ENCODE results near the gene PMVK. TPM values are rescaled to one million over a fixed set of nuclear protein-coding genes. Genes with fewer than 3 reads are reported as not detected.

The PMVK gene
- total RNA-seq, 1 experiment from 2014 or later: 24.0 TPM

DNA sequence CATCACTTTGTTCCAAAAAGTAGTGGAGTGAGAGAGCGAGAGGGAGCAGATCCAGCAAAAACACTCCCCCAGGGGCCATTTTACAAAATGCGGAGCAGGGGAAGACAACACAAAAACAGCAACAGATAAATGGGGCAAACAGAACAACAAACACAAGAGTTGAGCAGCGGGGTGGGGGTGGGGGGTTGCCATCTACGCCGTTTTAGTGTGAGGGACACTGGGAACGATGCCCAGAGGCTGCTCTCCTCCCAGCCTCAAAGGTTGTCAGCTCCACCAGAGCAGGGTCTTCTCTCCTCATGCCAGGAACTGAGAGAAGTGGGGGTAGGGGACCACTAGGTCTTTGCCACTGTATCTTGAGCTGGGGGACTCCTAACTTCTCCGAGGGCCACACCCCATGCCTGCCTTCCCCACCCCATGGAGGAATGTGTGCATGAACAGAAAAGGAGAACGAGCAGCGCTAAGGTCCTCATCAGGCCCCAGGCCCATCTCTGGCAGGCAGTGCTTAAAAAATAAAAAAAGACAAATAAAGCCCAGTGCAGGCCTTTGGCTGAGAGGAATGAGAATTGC lies 20.7 kb upstream of the PMVK start:
- intact Hi-C loops (cut with micrococcal nuclease): no loop called here
- POLR2A ChIA-PET: interaction anchor here (2.4 kb wide), 1 partner anchor 13 kb away, joined by 10 read pairs; the partner anchor contains the start of gene SHC1
- Histone ChIP-seq H3K9me3 (ENCODE audit: control insufficient read depth in 1 of 2, insufficient read depth in 1 of 2, low read depth in 1 of 2, low read length in 2 of 2) (no peaks in the 10 kb centered on the region), H3K4me3 (replicated peaks in 1 of 2; ENCODE audit: low read depth in 1 of 2, low read length in 2 of 2) (no peak overlapping the region), H3K27me3 (ENCODE audit: insufficient read depth, low read length) (no peaks in the 10 kb centered on the region), H3K4me2 (ENCODE audit: low read length) (no peak overlapping the region), H3K27ac (ENCODE audit: low read depth, low read length) (no peak overlapping the region), H3K4me1 (ENCODE audit: control insufficient read depth in 1 of 2, insufficient read depth in 2 of 2, low read length in 2 of 2) (peaks cover 18 to 43% of the 10 kb centered on the region in 2 experiments), H3K79me2 (ENCODE audit: insufficient read depth, low read length) (peaks cover 14% of the 10 kb centered on the region), H3K9ac (ENCODE audit: low read length) (no peak overlapping the region), H3K36me3 (ENCODE audit: control insufficient read depth in 1 of 2, insufficient read depth in 2 of 2, low read length in 2 of 2) (peaks cover 3 to 13% of the 10 kb centered on the region in 2 experiments; a peak in 2 of 4 replicates), H3K9me2 (ENCODE audit: insufficient read depth) (no peaks in the 10 kb centered on the region), H4K20me1 (ENCODE audit: insufficient read depth) (no peaks in the 10 kb centered on the region), H2AFZ (ENCODE audit: low read depth, low read length, poor library complexity, severe bottlenecking) (no peak overlapping the region)
- BruUV-seq (replicated peaks): no TSS peak
- CTCF ChIA-PET: no interaction called here
- DNase-seq (ENCODE audit: low read depth, low spot score) (no peak), ATAC-seq (no peak)
- RAD21 ChIA-PET (ENCODE audit: low non-redundant PET in 1 of 2, low total read pairs in 2 of 2, uncharacterized antibody in 2 of 2, unreplicated experiment in 2 of 2): no interaction called here
- TF ChIP-seq SP1 (IDR thresholded peaks at IDR 0.05; ENCODE audit: low read depth) (no peak), CBX3 (IDR thresholded peaks at IDR 0.05; ENCODE audit: low read depth) (no peak), JUND (IDR thresholded peaks at IDR 0.05) (0 out of 2 replicates have a peak, but pooled peaks have one; percentile 10)

DNA sequence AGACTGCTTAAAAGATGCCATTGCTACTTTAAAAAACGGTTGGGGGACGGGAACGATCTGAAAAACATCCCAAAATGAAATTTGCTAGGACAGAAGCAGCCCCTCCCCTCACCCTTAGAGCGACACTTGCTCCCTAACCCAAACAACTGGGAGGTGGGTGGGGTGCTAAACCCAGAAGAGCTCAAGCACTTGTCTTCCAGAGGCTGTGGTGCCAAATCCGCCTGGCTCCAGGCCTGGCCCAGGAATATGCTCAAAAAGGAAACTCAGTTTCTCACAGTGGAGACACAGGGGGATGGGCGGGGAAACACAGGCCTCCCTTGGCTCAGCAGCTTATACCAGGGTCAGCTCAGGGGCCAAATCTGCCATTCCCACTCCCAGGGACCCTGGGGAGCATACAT lies 20.0 kb upstream of the PMVK start:
- H3K4me1 ChIP-seq (ENCODE audit: control insufficient read depth in 1 of 2, insufficient read depth in 2 of 2, low read length in 2 of 2): peaks cover 18 to 40% of the 10 kb centered on the region in 2 experiments
- BruUV-seq (replicated peaks): no TSS peak
- CTCF ChIA-PET: interaction anchor here (0.9 to 1.3 kb wide), 3 partner anchors 61 to 410 kb away, joined by 3 to 4 read pairs (median 4); partner anchors contain the start of gene ADAM15

More for the DNA sequence above, 20.0 kb upstream of the PMVK start:
- H3K4me3 ChIP-seq (replicated peaks in 1 of 2; ENCODE audit: low read depth in 1 of 2, low read length in 2 of 2): peak overlapping the region; percentile 60 to 62
- H3K9me2 ChIP-seq (ENCODE audit: insufficient read depth): no peaks in the 10 kb centered on the region
- peak overlapping the region; percentile 87 for H3K4me2 ChIP-seq (ENCODE audit: low read length)
- H2AFZ ChIP-seq (ENCODE audit: low read depth, low read length, poor library complexity, severe bottlenecking): no peak overlapping the region
- intact Hi-C loops (cut with micrococcal nuclease): no loop called here
- TF ChIP-seq ZNF274 (IDR thresholded peaks at IDR 0.05; ENCODE audit: low read depth, low read length): no peak
- TF ChIP-seq EZH2 (IDR thresholded peaks at IDR 0.05): no peak
- peaks cover 14% of the 10 kb centered on the region for H3K79me2 ChIP-seq (ENCODE audit: insufficient read depth, low read length)
- ChIA-PET RAD21 (ENCODE audit: low non-redundant PET in 1 of 2, low total read pairs in 2 of 2, uncharacterized antibody in 2 of 2, unreplicated experiment in 2 of 2) (no interaction called here), POLR2A (interaction anchor here (2.4 kb wide), 1 partner anchor 14 kb away, joined by 10 read pairs; the partner anchor contains the start of gene SHC1)
- H4K20me1 ChIP-seq (ENCODE audit: insufficient read depth): no peaks in the 10 kb centered on the region
- H3K36me3 ChIP-seq (ENCODE audit: control insufficient read depth in 1 of 2, insufficient read depth in 2 of 2, low read length in 2 of 2): peaks cover 3 to 13% of the 10 kb centered on the region in 2 experiments; a peak in 2 of 4 replicates
- no peaks in the 10 kb centered on the region for H3K27me3 ChIP-seq (ENCODE audit: insufficient read depth, low read length)
- DNase-seq (ENCODE audit: low read depth, low spot score): no peak
- peak overlapping the region; percentile 56 for H3K9ac ChIP-seq (ENCODE audit: low read length)
- H3K9me3 ChIP-seq (ENCODE audit: control insufficient read depth in 1 of 2, insufficient read depth in 1 of 2, low read depth in 1 of 2, low read length in 2 of 2): no peaks in the 10 kb centered on the region
- no peak for ATAC-seq
- peak overlapping the region; percentile 5; the same call in 1 of the 2 replicates for H3K27ac ChIP-seq (ENCODE audit: low read depth, low read length)

All from HCT116 (cell line).